Activated naive CD8-positive, alpha-beta T cell treated with anti-CD3 and anti-CD28 coated beads, Interleukin-2, amount 10 ng/mL, durations not matched to agents 7 days and 5 days (primary cell): ENCODE measurements around the gene GPR61. TPM values are rescaled to one million over a fixed set of nuclear protein-coding genes. Genes with fewer than 3 reads are reported as not detected.

Experiments used
- ATAC-seq: fragments of 150-1000 bp; cut with Tn5 transposase; one replicate; pipeline ENCODE4 v1.10.0; 2021; ENCODE audit warnings: low read depth, moderate library complexity
- POLR2A ChIA-PET: fragments of 350-600 bp; sonication (Branson Sonifier 250); formaldehyde crosslinking; loops from one replicate; lab custom pipeline; 2021; ENCODE audit warnings: antibody characterized with exemption; lab: Charles Lee
- DNase-seq: peaks from one replicate; pipeline ENCODE4 v3.0.0; 2021
- H3K27ac Mint-ChIP-seq: one replicate; pipeline ENCODE4 v1.8.0; 2022; ENCODE audit warnings: mild to moderate bottlenecking, mixed read lengths
- H3K27me3 Mint-ChIP-seq: one replicate; pipeline ENCODE4 v1.8.0; 2022; ENCODE audit warnings: mild to moderate bottlenecking, moderate library complexity, mixed read lengths
- H3K36me3 Mint-ChIP-seq: one replicate; pipeline ENCODE4 v1.8.0; 2021; ENCODE audit warnings: mild to moderate bottlenecking, mixed read lengths
- H3K4me1 Mint-ChIP-seq: one replicate; pipeline ENCODE4 v1.8.0; 2021; ENCODE audit warnings: mixed read lengths
- H3K4me3 Mint-ChIP-seq: one replicate; pipeline ENCODE4 v1.8.0; 2022; ENCODE audit warnings: mild to moderate bottlenecking, moderate library complexity, mixed read lengths
- H3K9me3 Mint-ChIP-seq: one replicate; pipeline ENCODE4 v1.8.0; 2021; ENCODE audit warnings: mixed read lengths
- total RNA-seq, 2 experiments: library from RNA; stranded (reverse); gene quantifications; one replicate each; pipeline ENCODE4 v1.2.3, GENCODE V29; 2021

Gene GPR61
- total RNA-seq, 2 experiments from 2014 or later, result 0.39 TPM; not detected in 1

GRCh38 chr1:109567877-109568672 lies 28.4 kb downstream of the GPR61 start:
- Mint-ChIP-seq H3K4me3 (no peak overlapping the region), H3K27me3 (no peaks in the 10 kb centered on the region), H3K4me1 (peaks cover 23% of the 10 kb centered on the region), H3K9me3 (no peaks in the 10 kb centered on the region), H3K27ac (no peak overlapping the region), H3K36me3 (peaks cover 10% of the 10 kb centered on the region)
- ATAC-seq, result no peak
- POLR2A ChIA-PET, result interaction anchor here (3.5 kb wide), 1 partner anchor 19 kb away, joined by 11 read pairs; the partner anchor contains the start of gene GNAI3
- no peak for DNase-seq

- Mint-ChIP-seq H3K4me1 (peaks cover 22% of the 10 kb centered on the region), H3K4me3 (no peak overlapping the region), H3K27ac (no peak overlapping the region), H3K27me3 (no peaks in the 10 kb centered on the region), H3K36me3 (peaks cover 8% of the 10 kb centered on the region), H3K9me3 (no peaks in the 10 kb centered on the region)
- POLR2A ChIA-PET, result interaction anchor here (3.5 kb wide), 1 partner anchor 20 kb away, joined by 11 read pairs; the partner anchor contains the start of gene GNAI3
- ATAC-seq (no peak), DNase-seq (no peak)
These were observed 29.7 kb downstream of the GPR61 start for GRCh38 chr1:109569323-109569722.

GRCh38 chr1:109570414-109570813 lies 30.7 kb downstream of the GPR61 start:
- DNase-seq, result no peak
- H3K27me3 Mint-ChIP-seq, result no peaks in the 10 kb centered on the region
- no peaks in the 10 kb centered on the region for H3K9me3 Mint-ChIP-seq
- H3K4me3 Mint-ChIP-seq, result no peak overlapping the region
- peaks cover 17% of the 10 kb centered on the region for H3K4me1 Mint-ChIP-seq
- H3K36me3 Mint-ChIP-seq, result peaks cover 7% of the 10 kb centered on the region
- no peak for ATAC-seq
- H3K27ac Mint-ChIP-seq, result no peak overlapping the region
- POLR2A ChIA-PET, result interaction anchor here (3.5 kb wide), 1 partner anchor 21 kb away, joined by 11 read pairs; the partner anchor contains the start of gene GNAI3

GRCh38 chr1:109573785-109574184 lies 34.1 kb downstream of the GPR61 start:
- POLR2A ChIA-PET, result interaction anchor here (0.7 kb wide), 1 partner anchor 25 kb away, joined by 3 read pairs; no protein-coding TSS in a partner anchor
- ATAC-seq, result no peak
- Mint-ChIP-seq H3K4me1 (peaks cover 11% of the 10 kb centered on the region), H3K9me3 (no peaks in the 10 kb centered on the region), H3K27ac (no peak overlapping the region), H3K27me3 (no peaks in the 10 kb centered on the region), H3K36me3 (peaks cover 14% of the 10 kb centered on the region), H3K4me3 (no peak overlapping the region)
- no peak for DNase-seq

- Mint-ChIP-seq H3K4me1 (no peaks in the 10 kb centered on the region), H3K4me3 (no peak overlapping the region), H3K9me3 (no peaks in the 10 kb centered on the region), H3K27ac (no peak overlapping the region), H3K36me3 (peaks cover 24% of the 10 kb centered on the region), H3K27me3 (no peaks in the 10 kb centered on the region)
- ATAC-seq, result no peak
- POLR2A ChIA-PET, result interaction anchor here (1.1 kb wide), 1 partner anchor 31 kb away, joined by 4 read pairs; the partner anchor contains the start of gene GNAI3
- no peak for DNase-seq
These were observed 39.3 kb downstream of the GPR61 start for GRCh38 chr1:109578947-109579443.

- H3K36me3 Mint-ChIP-seq, result peaks cover 25% of the 10 kb centered on the region
- H3K27me3 Mint-ChIP-seq, result no peaks in the 10 kb centered on the region
- H3K27ac Mint-ChIP-seq, result no peak overlapping the region
- DNase-seq (no peak), ATAC-seq (no peak)
- no peak overlapping the region for H3K4me3 Mint-ChIP-seq
- no peaks in the 10 kb centered on the region for H3K4me1 Mint-ChIP-seq
- POLR2A ChIA-PET, result interaction anchor here (1.1 kb wide), 1 partner anchor 31 kb away, joined by 4 read pairs; the partner anchor contains the start of gene GNAI3
- H3K9me3 Mint-ChIP-seq, result no peaks in the 10 kb centered on the region
These were observed 39.8 kb downstream of the GPR61 start for GRCh38 chr1:109579491-109579890.

GRCh38 chr1:109582021-109582420 lies 42.3 kb downstream of the GPR61 start:
- no peak for DNase-seq
- Mint-ChIP-seq H3K4me1 (no peaks in the 10 kb centered on the region), H3K4me3 (no peak overlapping the region), H3K27ac (no peak overlapping the region), H3K9me3 (no peaks in the 10 kb centered on the region), H3K36me3 (peaks cover 26% of the 10 kb centered on the region), H3K27me3 (no peaks in the 10 kb centered on the region)
- no peak for ATAC-seq
- POLR2A ChIA-PET, result no interaction called here

GRCh38 chr1:109584766-109585165 lies 45.1 kb downstream of the GPR61 start:
- Mint-ChIP-seq H3K4me1 (peaks cover 2% of the 10 kb centered on the region), H3K27me3 (no peaks in the 10 kb centered on the region), H3K27ac (no peak overlapping the region), H3K9me3 (no peaks in the 10 kb centered on the region), H3K36me3 (peaks cover 33% of the 10 kb centered on the region), H3K4me3 (no peak overlapping the region)
- ATAC-seq (no peak), DNase-seq (no peak)
- POLR2A ChIA-PET, result no interaction called here

- Mint-ChIP-seq H3K27me3 (no peaks in the 10 kb centered on the region), H3K36me3 (peaks cover 33% of the 10 kb centered on the region), H3K27ac (no peak overlapping the region), H3K4me3 (no peak overlapping the region), H3K9me3 (no peaks in the 10 kb centered on the region), H3K4me1 (peaks cover 2% of the 10 kb centered on the region)
- ATAC-seq (no peak), DNase-seq (no peak)
- POLR2A ChIA-PET, result no interaction called here
These were observed 46.4 kb downstream of the GPR61 start for GRCh38 chr1:109586055-109586454.

GRCh38 chr1:109589177-109589576 lies 49.5 kb downstream of the GPR61 start:
- ATAC-seq, result no peak
- Mint-ChIP-seq H3K27me3 (no peaks in the 10 kb centered on the region), H3K4me1 (peaks cover 2% of the 10 kb centered on the region), H3K9me3 (no peaks in the 10 kb centered on the region), H3K36me3 (peaks cover 35% of the 10 kb centered on the region), H3K27ac (no peak overlapping the region), H3K4me3 (no peak overlapping the region)
- DNase-seq, result no peak
- POLR2A ChIA-PET, result no interaction called here

GRCh38 chr1:109589679-109590078 lies 50.0 kb downstream of the GPR61 start:
- H3K27ac Mint-ChIP-seq, result no peak overlapping the region
- peaks cover 2% of the 10 kb centered on the region for H3K4me1 Mint-ChIP-seq
- no peaks in the 10 kb centered on the region for H3K9me3 Mint-ChIP-seq
- no peaks in the 10 kb centered on the region for H3K27me3 Mint-ChIP-seq
- H3K36me3 Mint-ChIP-seq, result peaks cover 33% of the 10 kb centered on the region
- no peak overlapping the region for H3K4me3 Mint-ChIP-seq
- DNase-seq (no peak), ATAC-seq (no peak)
- POLR2A ChIA-PET, result no interaction called here

- peaks cover 21% of the 10 kb centered on the region for H3K36me3 Mint-ChIP-seq
- H3K9me3 Mint-ChIP-seq, result no peaks in the 10 kb centered on the region
- H3K27me3 Mint-ChIP-seq, result no peaks in the 10 kb centered on the region
- no peak for DNase-seq
- no peak for ATAC-seq
- peaks cover 2% of the 10 kb centered on the region for H3K4me1 Mint-ChIP-seq
- H3K27ac Mint-ChIP-seq, result no peak overlapping the region
- no peak overlapping the region for H3K4me3 Mint-ChIP-seq
- POLR2A ChIA-PET, result no interaction called here
These were observed 53.2 kb downstream of the GPR61 start for GRCh38 chr1:109592916-109593315.

GRCh38 chr1:109595531-109595930 lies 55.9 kb downstream of the GPR61 start:
- ATAC-seq (no peak), DNase-seq (no peak)
- H3K4me3 Mint-ChIP-seq, result no peak overlapping the region
- POLR2A ChIA-PET, result no interaction called here
- H3K4me1 Mint-ChIP-seq, result no peaks in the 10 kb centered on the region
- H3K27ac Mint-ChIP-seq, result no peak overlapping the region
- no peaks in the 10 kb centered on the region for H3K27me3 Mint-ChIP-seq
- H3K36me3 Mint-ChIP-seq, result peaks cover 20% of the 10 kb centered on the region
- no peaks in the 10 kb centered on the region for H3K9me3 Mint-ChIP-seq
